ENCODE measurements around the gene BNIPL.

BNIPL gene, protein sequence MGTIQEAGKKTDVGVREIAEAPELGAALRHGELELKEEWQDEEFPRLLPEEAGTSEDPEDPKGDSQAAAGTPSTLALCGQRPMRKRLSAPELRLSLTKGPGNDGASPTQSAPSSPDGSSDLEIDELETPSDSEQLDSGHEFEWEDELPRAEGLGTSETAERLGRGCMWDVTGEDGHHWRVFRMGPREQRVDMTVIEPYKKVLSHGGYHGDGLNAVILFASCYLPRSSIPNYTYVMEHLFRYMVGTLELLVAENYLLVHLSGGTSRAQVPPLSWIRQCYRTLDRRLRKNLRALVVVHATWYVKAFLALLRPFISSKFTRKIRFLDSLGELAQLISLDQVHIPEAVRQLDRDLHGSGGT

DNA sequence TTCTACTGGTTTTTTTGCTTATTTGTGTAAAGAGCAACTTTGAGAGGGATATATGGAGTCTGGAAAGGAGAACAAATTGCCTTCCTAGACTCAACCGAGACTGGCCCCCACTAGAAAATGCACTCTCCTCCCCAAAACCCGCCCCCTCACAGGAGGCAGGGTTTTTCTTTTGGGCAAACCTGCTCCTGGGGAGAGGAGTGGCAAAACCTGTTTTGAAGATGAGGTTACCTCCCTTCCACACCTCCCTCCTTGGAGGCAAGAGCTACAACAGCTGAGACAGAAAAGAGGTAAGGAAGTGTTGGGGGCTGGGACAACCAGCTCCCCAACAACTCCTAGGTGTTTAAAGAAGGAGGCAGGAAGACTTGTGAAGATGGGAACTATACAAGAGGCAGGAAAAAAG lies at the start of gene BNIPL:
TSS of gene BNIPL (plus strand) at position 231 of the 400 bp plus-strand sequence. CDS start at position 371, 140 bp downstream.
- no peak for DNase-seq

DNA sequence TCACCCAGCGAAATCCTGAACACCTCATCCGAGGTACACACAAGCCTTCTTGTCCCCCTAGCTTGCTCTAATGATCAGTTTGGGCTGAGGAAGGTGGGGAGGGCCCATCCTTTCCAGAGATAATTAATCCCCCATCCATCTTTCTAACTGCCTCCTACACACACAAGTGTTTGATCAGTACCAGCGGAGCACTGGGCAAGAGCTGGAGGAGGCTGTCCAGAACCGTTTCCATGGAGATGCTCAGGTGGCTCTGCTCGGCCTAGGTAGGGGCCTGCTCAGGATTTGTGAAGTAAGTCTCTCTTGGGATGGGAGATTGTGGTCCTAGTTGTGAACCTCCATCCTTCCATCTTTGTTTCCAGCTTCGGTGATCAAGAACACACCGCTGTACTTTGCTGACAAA lies 48.5 kb upstream of the BNIPL start:
- no peak for DNase-seq

DNA sequence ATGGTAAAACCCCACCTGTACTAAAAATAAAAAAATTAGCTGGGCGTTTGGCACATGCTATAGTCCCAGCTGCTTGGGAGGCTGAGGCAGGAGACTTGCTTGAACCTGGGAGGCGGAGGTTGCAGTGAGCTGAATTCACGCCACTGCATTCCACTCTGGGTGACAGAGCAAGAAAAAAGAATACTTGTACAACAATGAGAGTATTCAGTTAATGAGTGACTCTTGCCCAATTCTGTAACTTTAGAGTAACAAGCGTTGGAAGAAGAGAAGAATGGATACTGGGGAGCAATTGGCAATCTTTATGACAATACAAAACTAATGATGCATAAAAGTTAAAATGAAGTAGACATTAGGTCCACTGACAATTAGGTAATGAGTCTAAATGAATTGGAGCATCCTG lies 43.8 kb upstream of the BNIPL start:
- DNase-seq: no peak

DNA sequence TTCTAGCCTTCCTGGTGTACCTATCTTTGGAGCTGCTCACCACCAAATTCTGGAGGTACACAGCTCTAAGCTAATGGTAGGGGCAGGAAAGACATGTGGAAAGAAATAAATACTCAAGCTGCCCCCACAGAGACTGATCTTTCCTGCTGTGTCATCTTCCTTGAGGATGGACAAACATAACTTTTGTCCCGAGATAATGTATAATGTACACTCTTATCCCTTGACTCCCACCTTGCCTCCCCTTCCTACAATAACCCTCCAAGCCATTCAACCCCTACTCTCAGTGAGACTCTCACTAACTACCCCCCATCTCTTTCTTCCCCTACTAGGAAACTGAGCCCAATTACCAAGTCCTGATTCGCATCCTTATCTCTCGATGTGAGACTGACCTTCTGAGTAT lies 42.1 kb upstream of the BNIPL start:
- DNase-seq: no peak

DNA sequence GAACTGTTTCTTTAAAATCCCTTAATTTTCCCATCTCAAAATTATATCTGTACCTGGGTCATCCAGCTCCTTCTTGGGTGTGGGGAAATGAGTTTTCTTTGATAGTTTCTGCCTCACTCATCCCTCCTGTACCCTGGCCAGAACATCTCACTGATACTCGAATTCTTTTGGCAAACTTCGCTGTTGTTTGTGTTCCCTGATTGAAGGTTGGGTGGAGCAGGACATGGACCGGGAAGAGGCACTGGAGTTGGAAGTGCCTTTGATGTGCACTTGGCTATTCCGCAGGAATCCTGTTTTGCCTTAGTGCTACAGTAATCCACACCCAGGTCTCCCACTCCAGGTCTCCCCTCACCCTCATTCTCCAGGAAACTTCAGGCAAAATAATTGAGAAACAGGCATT lies 40.9 kb upstream of the BNIPL start:
- no peak for DNase-seq

DNA sequence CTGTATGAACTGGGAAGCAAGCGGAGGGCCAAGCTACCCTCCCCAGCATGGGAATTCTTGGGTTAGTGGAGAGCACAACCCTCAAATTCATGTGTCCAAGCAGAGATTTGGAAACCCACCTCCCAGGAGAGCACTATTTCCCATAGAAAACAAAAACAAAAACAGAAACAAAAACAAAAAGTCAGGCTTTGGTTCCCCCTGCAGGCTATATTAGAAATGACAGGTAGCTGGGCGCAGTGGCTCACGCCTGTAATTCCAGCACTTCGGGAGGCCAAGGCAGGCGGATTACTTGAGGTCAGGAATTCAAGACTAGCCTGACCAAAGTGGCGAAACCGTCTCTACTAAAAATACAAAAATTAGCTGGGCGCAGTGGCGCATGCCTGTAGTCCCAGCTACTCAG lies 40.5 kb upstream of the BNIPL start:
- no peak for DNase-seq

DNA sequence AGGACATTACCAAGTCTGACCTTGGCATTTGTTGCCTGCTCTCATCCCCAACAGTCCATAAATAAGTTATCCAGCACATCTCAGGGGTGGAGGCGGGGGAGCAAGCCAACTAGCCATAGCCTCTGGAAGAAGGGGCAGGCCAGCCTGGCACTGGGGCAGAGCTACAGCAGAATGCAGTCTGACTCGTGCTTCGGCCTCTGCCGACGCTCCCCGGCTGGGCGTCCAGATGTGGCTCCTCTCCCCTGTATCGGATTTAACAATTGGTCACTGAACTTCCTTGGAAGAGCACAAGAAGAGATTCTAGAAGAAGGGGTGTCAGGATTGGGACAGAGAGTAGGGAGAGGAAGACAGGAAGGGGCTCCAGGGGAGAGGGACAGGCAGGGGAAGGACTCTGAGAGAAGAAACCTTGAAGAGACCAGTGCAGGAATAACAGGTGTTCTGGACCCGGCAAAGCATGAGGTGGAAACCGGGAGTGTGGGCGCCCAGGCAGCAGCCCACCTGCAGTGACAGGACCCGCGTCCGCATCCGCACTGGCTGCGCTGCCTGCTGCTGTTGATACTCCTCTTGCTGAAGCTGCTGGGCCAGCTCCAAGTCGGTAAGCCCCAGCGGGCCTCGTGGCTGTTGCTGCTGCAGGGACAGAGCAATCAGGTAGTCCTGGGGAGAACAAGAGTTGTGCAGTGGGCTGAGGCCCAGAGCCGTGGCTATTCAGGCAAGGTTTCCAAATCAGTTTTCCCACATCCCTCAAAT lies 39.1 kb upstream of the BNIPL start:
- DNase-seq: no peak

DNA sequence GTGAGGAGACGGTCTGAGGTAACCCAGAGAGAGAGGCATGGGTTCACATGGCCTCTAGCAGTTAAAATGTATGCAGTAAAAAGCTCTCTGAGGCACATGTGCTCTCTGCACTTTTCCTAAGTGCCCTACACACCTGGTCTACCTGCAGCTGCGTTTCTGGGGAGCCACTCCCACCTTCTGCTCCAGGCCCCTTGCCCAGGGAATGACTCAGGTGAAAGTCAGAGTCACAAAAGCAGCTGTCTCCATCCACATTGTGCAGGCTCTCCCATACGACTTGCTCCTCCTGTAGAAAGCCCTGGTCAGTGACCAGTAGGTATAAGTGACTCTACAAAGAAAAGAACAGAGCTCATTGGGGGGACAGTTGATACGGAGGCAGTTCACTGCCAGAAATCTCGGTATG lies 38.4 kb upstream of the BNIPL start:
- DNase-seq: no peak

DNA sequence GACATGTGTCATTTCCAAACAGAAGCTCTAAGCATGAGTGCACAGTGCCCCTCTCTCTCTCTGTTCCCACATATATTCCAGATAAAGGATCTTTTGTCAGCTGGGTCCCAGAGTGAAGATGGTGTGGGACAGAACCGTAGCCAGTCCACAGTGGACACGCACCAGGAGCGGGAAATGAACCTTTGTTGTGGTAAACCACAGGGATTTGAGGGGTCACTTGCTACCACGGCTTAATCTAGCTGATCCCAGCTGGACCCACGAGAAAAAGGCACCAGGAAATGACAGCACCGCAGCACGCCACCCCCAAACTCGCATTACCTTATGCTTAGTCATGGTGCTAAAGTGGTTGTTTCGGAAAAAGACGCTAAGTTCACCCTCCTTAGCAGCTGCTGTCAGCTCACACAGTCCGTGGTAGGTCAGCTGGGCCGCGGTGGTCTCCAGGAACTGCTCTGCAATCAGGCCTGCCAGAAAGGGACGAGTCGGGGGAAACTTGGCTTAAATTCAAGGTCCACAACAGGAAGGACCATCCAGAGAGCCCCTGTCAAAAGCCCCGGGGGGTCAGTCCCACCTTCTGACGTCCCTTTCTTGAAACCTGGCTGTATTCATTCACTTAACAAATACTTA lies 37.2 kb upstream of the BNIPL start:
- DNase-seq: no peak

DNA sequence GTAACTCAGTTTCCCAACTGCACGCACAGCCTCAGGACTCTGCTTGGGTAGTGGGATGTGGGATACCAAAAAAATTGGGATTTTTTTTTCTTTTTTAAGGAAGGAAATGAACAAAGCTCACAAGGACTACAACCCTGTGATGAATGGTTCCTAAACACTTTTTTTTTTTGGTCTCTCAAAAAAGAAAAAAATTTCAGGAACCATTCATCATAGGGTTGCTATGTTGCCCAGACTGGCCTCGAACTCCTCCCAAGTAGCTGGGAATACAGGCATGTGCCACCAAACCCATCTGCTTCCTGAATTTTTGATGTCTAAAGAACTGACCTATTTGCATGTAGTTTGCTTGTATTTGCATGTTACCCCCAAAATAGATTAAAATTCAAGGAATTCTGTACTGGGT lies 36.5 kb upstream of the BNIPL start:
- DNase-seq: no peak

DNA sequence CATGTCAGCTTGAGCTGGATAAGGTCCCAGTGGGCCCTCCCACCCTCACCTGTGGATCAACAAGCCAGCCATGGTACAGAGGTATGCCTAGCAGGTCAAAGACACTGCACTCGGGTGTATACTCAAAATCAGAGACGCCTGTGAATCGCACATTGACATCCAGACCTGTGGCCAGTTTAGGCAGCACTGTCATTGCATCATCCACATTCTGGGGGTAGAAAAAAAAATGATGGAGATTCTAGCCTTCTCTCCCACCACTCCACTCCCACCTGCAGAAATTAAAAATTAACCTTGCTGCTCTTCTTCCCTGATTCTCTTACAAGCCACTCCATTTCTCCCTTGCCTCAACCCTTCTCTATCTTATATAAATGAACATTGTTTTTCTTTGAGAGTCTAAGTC lies 36.0 kb upstream of the BNIPL start:
- no peak for DNase-seq

DNA sequence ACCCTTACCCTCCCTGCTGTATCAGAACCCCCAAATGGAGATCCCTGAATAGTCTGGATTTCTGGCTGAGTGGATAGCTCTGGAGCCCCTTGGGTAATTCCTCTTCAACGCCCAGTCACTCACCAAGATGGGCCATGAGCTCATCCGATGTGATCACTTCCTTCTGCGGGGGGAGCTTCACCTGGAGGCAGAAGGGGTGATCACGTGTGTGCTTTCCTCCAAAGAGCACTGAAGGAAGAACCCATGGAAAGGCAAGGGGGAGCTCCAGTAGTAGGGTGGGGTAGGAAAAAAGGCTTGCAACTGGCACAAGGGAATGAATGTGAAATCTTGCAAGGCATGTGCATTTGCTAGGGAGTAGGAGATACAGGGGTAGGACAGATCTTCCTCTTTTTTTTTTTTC lies 34.8 kb upstream of the BNIPL start:
- no peak for DNase-seq

DNA sequence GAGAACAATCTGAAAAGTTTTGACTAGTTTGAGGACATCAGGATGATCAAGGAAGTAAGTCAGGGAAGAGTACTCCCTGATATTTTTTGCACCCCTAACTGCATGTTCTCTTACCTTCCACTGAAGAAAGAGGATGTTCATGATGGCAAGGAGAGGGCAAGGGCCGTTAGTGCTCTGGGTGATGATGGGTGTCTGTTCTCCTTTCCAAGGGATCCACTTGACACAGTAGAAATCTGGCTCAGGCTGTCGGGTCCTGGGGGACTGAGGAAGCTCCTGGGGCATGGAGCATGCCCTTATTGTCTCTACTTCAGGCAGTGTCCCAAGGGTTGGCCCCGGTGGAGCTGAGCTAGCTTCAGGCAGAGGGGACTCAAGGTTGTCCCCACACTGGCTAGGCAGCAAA lies 34.3 kb upstream of the BNIPL start:
- no peak for DNase-seq

DNA sequence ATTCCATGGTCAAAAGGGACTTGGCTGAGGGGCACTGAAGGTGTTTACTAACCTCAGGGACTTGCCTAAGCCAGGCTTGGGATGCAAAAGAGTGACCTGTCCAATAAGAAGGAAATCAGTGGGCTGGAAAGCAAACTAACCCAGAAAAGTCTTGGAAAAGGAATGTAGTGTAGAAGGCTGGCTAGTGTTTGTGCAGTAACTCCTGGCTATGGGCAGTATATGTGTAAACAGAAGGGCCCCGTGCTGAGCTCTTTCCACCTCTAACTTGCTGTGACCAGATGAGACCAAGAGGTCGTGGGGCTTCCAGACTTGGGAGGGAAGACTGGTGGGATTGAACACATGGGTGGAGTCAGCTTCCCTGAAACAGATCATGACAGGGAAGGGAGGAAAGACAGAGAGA lies 33.8 kb upstream of the BNIPL start:
- DNase-seq: no peak

DNA sequence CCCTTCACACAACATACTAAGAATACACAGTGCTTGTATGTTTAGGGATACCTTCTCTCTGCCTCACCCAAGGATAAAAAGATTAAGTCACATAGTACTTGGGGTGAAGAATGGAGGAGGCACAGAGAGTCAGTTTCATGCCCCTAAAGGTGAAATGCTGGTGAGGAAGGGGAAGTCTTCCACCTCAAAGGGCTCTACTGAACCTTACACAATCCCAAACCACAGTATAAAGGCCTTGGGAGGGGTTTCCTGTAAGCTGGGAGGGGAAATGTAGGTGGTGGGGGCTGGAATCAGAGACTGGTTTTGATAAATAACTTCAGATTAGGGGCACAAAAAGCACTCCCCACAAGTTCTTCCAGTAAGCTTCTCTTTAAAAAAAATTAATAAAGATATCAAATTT lies 33.2 kb upstream of the BNIPL start:
- no peak for DNase-seq

DNA sequence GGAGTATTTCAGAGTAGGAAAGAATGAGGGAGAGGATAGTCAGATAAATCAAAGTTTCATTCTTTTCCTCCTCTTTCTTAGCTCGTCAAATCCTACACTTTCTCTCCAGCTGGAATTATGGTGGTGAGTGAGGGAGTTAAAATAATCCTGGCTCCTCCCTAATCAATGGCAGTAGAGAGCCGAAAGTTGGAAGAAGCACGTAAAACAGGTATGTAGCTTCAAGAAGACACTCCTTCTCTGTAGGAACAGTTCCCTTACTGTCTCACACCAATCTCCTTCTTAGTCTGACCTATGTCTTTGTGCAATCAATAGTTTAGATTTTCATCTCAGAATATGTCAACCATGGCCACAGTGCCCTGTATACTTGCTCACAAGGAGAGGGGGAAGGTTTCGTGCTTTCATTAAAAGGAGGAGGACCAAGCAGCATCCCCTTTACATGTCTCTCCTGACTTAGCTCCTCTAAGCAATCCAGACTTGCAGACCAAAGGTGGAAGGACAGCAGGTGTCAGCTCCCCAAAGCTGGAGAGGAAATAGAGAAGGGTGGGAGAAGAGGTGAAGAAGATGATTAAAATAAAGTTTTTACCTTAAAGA lies 30.6 kb upstream of the BNIPL start:
- no peak for DNase-seq

DNA sequence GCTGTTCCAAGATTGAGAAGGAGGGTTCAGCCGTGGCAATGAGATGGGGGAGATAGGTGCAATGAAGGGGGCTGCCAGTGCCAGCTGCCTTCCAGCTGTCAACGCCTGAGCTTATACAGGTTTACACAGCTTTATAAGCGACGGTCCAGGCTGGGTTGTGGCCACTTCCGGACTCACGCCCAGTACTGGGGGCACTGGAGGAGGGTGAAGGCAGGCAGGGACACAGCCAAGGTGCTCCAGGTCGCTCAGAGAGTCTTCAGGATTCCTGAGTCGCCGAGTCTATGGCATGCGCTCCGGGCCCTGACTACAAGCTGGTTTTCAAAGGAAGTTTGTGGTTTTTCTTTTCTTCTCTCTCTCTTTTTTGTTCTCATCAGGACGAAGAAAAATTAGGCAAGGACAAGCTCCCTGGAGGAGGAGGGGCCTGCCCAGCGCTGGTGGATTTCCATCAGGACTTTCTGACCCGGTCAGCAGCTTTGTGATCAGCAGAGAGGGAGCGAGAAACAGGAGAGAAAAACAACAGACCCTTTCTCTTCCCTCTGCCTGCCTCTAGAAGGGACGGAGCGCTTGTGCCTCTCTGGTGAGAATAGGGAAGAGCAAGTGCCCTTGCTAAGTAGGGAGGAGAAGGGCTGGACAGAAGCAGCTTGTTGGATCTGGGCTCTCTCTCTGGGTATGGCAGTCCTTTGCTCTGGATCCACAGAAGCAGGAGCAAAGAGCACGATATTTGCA lies 29.9 kb upstream of the BNIPL start, which contains the start of gene MINDY1:
TSS of gene MINDY1 (minus strand) at position 576 of the 726 bp plus-strand sequence. CDS start 4,285 bp downstream, outside the sequence.
- peak; percentile 74 for DNase-seq

DNA sequence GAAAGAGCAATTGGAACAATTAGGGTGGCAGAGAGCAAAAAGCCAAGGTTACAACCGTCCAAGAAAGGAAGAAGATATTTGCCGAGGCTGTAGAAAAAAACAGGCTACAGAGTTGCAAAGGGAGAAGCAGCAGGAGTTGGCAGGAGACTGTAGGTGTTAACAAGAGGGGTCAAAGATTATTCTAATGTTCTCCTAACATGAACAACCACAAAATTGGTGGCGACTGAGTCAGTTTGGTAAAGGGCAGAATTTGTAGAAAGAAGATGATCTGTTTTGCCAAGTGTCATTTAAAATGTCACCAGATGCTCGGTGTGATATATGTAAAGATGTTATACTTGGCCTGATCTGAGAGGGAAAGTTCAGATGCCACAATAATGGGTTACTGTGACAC lies 28.5 kb upstream of the BNIPL start:
- no peak for DNase-seq

DNA sequence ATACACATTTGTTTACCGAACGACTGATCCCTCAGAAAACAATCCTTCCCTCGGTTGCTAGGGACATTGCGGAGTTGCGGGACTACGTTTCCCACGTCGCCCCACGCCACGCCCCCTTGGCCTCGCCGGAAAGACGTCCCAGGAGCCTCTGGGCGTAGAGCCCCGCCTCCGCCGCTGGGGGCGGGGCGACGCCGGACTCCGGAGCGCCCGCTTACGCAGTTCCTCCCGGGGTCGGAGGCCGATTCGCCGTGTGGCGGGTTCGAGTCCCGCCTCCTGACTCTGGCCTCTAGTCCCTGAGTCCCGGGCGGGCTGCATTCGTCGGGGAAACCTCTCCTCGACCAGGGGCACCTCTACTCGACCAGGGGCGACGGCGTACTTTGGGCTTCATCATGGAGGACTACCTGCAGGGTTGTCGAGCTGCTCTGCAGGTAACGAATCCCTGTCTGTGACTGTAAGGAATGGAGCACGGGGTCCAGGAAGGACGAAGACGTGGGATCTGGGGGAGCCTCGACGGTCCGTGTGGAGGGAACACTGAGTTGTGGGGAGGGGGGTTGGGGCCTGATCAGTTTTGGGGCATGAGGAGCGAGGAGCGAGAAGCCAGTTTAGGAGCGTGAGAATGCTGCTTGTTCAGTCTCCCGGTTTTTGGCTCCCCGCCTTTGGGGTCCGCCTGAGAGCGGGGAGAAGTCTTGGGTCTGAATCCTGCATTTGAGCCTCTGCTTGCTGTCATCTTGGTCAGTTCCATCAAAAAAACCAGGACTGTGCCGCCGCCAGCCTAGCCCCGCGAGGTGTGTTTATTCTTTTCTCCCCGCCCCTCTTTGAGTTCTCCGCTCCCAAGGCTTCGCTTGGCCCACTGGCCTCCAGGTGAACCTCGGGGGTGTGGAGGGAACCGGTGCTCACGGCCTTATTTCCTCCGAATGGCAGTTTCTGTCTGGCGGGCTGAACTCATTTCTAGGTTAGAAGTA lies 27.9 kb upstream of the BNIPL start, which contains the start of gene PRUNE1:
TSS of gene PRUNE1 (plus strand) at position 206 of the 962 bp plus-strand sequence. CDS start at position 390, 184 bp downstream.
- DNase-seq: peak; percentile 87

DNA sequence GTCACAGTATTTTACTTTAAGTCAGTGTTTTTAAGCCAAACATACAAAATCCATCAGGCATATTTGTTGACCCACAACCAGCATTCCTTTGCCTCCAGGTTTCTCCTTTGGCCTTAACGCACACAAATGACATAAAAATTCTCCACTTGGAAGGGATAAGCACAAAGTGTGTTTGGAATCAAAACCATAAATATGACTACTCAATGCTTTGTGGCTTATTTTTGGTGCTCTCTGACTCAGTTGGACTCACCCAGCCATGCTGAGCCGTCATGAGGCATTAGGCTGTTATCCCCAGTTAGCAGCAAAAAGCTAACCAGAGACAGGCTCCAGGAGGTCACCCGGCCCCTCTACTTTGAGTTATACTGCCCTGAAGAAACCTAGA lies 27.2 kb upstream of the BNIPL start:
- no peak for DNase-seq

DNA sequence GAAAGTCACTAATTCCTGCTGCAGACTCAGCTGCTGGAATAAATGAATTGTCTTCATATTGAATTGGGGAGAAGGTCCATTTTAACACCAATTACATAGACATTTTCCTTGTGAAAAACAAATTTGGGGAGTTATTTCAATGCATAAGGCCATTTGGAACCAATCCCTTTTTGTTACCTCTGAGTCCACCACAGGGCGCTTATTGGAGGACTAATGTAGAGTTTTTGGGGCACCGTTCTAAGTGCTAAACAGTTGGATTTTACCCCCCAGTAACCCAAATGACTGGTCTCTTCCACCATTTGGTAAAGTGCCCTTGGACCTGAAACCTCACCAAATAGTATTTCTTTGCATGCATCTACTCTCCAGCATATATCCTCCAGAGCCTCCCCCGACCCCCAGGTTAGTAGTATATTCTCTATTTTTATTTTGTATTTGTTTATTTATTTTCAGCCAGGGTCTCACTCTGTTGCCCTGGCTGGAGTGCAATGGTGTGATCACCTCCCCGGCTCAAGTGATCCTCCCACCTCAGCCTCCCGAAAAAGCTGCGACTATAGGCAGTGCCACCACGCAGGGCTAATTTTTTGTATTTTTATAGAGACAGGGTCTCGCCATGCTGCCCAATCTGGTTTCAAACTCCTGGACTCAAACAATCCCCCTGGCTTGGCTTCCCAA lies 26.6 kb upstream of the BNIPL start:
- no peak for DNase-seq

All from NCI-H2081 treated with DMSO at 0.1 percent for 48 hours (cell line).